Cortex of kidney (tissue), 1 donor: ENCODE results near the gene GLRB.
"Not testable (repeated sequence)": the region's sequence is repeated elsewhere in the genome, so short reads cannot be mapped to it uniquely, and the experiment has no call there.

Experiments used
- DNase-seq: peaks from one replicate; lab custom pipeline; 2025; lab: John Stamatoyannopoulos, UW

GLRB gene

DNA sequence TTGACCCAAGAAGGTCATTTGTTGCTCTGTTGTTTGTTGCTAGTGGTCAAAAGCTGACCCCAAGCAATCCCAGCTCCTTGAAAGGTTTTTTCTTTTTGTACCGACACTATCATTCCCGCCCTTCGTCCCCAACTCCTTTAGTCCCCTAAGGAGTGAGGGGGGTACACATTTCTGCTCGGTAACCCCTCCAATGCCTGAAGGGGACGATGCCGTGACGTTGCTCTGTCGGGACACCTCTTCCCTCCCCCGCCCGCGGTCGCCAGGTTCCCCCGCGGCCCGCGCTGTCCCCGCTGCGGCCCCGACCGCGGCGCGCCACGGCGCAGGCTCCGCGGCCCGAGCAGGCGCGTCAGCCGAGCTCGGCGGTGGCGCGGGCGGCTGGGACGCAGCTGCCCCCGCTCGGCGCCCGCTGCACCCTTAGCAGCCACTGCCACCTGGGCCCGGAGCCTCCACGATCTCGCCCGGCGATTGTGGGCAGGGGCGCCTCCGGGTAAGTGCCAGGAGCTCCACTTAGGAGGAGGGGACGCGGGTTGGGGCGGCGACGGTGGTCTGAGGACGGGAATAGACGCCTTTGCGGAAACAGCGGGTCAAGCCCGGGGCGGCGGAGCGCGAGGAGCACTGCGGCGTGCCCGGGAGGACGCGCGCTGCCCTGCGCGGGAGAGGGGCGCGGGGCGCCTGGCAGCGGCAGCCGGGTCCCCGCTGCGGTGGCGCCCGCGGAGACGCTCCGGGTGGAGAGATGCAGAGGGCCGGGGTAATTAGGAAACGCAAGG, at the start of gene GLRB:
Gene GLRB, plus strand, starts transcription at position 340 of the 767 bp plus-strand sequence. CDS start 1,875 bp downstream, outside the sequence.
- DNase-seq = no peak

- DNase-seq = no peak
These were observed 40.5 kb upstream of the GLRB start for GRCh38 chr4:157035471-157035870.

- no peak for DNase-seq
These were observed 35.5 kb upstream of the GLRB start for GRCh38 chr4:157040405-157040804.

GRCh38 chr4:157043131-157043530, 32.8 kb upstream of the GLRB start:
- no peak for DNase-seq

- no peak for DNase-seq
These were observed 30.3 kb upstream of the GLRB start for GRCh38 chr4:157045507-157046127.

GRCh38 chr4:157048248-157048647, 27.7 kb upstream of the GLRB start:
- DNase-seq = no peak

GRCh38 chr4:157050561-157050960, 25.4 kb upstream of the GLRB start:
- no peak for DNase-seq

GRCh38 chr4:157052429-157053040, 23.4 kb upstream of the GLRB start:
- no peak for DNase-seq

DNA sequence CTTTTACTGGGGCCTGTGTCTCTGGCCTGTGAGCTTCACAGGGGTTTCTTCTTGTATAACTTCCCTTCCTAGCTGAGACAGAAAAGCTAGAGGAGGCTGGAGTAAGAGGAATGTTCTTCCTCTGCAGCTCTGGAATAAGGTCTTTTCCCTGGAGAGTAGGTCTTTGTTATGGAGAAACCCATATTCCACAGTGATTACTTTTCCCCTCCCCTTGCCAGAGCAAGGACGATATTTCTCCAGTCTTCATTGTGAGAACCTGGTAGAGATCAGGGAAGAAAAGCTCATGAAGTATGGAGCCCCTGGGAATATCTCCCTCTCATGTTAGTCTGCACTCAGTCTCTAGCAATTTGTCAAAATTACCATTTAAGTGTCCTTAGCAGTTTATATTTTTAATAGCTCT, 18.7 kb upstream of the GLRB start:
- no peak for DNase-seq

DNA sequence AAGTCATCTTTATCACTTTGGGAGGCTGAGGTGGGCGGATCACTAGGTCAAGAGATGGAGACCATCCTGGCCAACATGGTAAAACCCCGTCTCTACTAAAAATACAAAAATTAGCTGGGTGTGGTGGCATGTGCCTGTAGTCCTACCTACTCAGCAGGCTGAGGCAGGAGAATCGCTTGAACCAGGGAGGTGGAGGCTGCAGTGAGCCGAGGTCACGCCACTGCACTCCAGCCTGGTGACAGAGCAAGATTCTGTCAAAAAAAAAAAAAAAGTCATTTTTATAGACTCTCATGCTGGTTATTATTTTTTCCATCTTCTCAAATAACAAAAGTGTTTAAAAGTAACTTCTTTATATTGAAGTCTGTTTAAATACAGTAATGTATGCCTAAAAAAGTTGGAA, 17.1 kb upstream of the GLRB start:
- not testable (repeated sequence) for DNase-seq

GRCh38 chr4:157072002-157072401, 3.9 kb upstream of the GLRB start:
- DNase-seq = no peak

DNA sequence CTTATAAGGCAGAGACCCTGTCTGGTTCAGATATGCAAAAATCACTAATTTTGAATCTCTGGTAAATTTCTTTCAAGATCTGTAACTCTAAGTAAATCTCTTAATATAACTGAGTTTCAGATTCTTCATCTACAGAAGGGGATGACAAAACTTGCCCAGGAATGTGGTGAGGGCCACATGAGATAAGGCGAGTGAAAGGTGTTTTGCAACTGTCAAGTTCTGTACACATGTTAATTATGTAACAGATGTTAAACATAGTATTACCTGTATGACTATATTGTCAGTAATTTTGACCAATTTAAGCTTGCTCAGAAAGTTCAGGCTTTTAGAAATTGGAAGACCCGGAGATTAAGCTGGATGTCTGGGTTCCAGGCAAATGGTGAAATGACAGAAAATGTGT, 549 bp upstream of the GLRB start:
- DNase-seq = no peak

DNA sequence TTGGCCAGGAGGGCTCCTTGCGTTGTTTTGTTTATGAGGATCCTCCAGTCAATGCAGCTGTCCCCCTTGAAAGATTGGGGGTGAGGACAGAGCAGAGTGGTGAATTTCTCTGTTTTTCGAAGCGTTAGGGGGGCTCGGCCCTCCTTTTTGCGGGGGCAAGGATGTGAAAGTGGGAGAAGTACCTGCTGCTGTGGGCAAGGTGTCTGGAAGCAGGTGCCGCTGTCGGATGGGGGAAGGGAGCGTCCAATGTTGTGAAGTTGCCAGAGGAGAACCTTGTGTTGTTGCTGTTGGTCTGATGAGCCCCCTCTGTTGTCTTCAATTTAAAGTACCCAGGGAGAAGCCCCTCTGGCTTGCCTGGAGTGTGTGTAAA, 613 bp downstream of the GLRB start:
- no peak for DNase-seq

DNA sequence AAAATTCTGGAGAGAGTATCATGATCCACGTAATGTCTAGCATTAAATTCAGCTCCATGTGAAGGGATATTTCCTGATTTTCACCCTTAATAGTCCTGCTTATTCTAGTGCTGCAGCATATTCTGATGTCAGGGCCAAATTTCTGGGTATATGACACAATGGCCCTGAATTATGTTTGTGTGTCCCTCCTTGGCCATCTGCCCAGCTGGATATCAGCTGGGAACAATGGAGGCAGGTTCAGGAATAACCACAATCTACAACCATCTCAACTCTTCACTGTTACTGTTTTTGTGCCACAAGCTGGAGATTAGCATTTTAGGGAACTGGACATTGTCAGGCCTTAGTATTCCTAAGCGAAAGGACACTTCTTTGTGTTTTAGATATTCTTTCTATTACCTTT, 3.5 kb downstream of the GLRB start:
- DNase-seq = no peak

- no peak for DNase-seq
These were observed 4.7 kb downstream of the GLRB start for GRCh38 chr4:157080605-157081004.

- DNase-seq = no peak
These were observed 19.8 kb downstream of the GLRB start for GRCh38 chr4:157095716-157096115.

DNA sequence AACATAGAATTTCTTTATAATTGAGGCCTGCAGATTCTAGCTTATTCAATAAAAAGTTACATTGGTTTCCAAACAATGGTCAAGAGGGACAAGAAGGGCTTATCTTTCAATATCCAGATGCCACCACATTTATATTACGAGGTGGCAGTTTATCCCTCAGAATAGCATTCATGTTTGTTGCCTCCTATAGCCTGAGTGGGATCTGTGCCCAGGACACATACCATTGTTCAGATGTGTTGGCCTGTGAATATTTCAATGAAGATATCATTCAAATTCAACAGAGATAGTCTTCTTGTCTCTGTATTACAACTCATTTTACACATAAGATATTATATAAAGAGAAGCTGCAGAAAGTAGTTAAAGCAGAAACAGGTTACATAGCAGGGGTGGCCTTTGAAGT, 20.5 kb downstream of the GLRB start:
- DNase-seq = no peak

GRCh38 chr4:157099506-157099905, 23.6 kb downstream of the GLRB start:
- no peak for DNase-seq

- no peak for DNase-seq
These were observed 28.6 kb downstream of the GLRB start for GRCh38 chr4:157104541-157104940.

GRCh38 chr4:157114671-157115070, 38.7 kb downstream of the GLRB start:
- no peak for DNase-seq

DNA sequence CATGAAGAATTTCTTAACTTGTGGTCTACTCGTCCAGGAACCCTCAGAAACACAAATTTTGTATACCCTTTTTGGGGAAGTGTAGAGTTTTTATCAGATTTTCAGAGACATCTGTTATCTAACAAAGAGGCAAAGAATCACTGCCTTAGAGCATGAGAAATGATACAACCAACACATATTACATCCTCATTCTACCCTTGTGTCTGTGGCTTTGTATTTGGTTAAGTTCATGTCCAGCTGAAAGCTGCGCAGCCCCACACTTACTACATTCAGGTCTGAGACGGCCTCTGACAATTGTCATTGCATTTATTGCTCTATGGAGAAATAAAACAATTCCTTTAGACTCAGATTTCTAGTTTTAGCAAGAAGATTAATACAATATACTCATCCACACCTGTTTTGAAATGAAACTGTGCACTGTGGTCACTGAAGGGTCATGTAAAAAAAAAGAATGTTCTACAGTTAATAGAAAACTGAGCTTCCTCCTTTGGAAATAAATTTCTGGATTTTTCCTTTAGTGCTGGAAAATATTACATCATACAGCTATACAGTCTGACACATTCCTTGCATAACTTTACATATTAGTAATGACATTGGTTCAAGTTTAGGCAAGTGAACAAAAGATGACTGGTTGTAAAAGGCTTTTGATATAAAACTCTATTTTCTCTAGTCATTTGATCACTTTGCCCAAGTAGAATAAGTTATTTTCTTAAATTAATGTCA, 39.8 kb downstream of the GLRB start:
- no peak for DNase-seq

DNA sequence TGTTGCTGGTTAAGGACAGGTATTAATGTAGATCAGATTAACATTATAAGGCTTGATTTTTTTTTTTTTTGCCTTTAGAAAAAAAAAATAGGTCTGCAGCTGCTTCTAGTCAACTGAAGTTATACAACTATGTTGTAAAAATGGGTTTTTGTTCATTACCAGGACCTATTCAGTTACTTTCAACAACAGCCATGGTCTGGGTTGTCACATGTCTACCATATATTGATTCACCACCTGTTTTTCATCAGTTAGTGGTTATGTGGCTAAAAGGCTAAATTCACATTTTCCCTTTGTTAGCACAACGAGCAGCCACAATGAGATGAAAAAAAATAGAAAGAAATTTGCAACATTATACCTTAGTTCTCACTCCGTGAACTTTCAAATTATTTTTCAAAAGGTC, 45.5 kb downstream of the GLRB start:
- no peak for DNase-seq

- DNase-seq = no peak
These were observed 51.6 kb downstream of the GLRB start for GRCh38 chr4:157127571-157127970.
